ENCODE results near the gene SBF2. TPM values are rescaled to one million over a fixed set of nuclear protein-coding genes. Genes with fewer than 3 reads are reported as not detected.
A peak's percentile ranks its signal among the peaks of the same experiment; 100 is the strongest.

The SBF2 gene
- total RNA-seq, 4 donors from 2014 or later: 19.3 to 28.1 (median 25.8) TPM

DNA sequence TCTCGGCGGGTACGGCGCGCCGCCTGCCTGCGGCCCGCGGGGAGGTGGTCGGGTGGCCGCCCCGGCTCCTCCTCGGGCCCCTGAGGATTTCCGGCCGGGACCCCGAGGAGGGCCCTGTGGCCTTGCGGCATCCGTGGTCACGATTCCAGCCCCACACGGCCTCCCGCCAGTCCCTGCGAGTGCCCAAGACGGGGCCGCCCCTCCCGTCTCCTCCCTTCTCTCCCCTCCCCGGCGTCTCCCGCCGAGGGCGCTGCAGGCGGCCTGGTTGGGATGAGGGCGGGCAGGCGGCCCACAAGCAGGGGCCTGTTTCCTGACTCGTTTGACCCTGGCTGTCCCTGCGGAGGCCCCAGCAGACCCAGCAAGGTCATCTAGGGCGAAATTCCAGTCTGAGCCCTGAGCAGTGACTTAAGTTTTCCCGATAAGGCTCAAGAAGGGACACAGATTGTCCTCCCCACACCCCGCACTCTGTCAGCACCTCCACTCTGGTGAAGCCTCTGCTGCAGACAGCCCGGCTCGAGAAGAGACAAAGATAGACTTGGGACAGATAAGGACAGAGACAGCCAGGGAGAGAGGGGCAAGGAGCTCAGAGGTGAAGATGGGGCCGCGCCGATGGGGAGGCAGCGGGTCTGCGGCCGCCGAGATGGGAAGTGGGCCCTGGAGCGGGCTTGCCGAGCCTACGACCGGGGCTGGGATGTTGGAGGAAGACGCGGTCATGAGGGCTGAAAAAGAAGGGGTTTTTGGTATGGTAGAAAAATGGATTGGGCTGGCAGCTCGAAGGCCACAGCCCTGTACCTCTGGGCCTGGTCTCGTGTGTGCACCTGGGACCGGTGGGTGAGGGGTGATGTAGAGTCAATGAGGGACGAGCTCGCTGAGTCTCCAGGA, 535.1 kb downstream of the SBF2 start:
- intact Hi-C loops (cut with DNase I; ENCODE audit: low total_unique reads): loop anchor here (1.0 to 10.0 kb wide), 9 partner anchors 42 to 976 kb away; no protein-coding TSS in a partner anchor
- peak; percentile 53 to 69 for ATAC-seq

DNA sequence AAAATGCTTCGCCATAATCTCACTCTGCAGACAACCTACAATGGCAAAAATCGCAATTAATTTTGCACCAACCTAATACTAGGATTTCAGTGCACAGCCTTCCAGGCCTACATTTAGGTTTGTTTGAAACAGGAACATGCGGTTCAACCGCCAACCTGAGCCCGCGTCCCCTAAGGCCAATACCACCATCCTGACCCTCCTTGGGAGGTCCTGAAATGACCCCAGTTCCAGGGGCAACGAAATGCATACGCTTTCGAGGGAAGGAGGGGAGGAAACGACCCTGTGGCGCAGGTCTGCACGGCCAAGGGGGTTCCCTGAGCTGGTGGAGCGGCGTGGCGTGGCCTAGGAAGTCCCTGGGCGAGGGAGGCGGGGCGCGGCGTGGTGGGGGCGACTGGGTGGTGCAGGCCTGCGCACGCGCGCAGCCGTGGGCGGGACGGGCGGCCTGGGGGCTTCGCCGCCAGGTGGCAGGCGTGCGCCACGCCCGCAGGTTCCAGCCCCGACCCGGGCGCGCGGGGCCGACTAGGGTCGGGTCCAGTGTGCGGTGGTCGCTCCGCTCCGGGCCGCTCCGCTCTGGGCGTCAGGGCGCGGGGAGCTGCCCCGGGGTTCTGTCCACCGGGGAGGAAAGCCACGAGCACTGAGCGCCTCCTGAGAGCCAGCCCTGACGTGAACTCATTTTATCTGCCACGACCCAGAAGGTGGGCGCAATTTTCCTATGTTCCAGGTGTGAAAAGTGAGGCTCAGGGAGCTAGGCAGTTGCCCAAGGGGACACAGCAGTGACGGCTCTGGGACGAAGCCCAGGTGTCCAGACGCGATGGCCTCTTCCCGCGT, 536.0 kb downstream of the SBF2 start:
- H3K4me3 ChIP-seq: peak overlapping the region; percentile 61 to 86 (median 69)
- TF ChIP-seq POLR2A (IDR thresholded peaks at IDR 0.05): peak; percentile 52 to 53
- TF ChIP-seq, protein P1, sequence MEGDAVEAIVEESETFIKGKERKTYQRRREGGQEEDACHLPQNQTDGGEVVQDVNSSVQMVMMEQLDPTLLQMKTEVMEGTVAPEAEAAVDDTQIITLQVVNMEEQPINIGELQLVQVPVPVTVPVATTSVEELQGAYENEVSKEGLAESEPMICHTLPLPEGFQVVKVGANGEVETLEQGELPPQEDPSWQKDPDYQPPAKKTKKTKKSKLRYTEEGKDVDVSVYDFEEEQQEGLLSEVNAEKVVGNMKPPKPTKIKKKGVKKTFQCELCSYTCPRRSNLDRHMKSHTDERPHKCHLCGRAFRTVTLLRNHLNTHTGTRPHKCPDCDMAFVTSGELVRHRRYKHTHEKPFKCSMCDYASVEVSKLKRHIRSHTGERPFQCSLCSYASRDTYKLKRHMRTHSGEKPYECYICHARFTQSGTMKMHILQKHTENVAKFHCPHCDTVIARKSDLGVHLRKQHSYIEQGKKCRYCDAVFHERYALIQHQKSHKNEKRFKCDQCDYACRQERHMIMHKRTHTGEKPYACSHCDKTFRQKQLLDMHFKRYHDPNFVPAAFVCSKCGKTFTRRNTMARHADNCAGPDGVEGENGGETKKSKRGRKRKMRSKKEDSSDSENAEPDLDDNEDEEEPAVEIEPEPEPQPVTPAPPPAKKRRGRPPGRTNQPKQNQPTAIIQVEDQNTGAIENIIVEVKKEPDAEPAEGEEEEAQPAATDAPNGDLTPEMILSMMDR (IDR thresholded peaks at IDR 0.05 in 4 of 5, conservative IDR thresholded peaks at IDR 0.05 in 1 of 5): peak in 4 of 5 experiments; percentile 96 to 98 (median 98)
- peak; percentile 67 to 73 for DNase-seq
- no peaks in the 10 kb centered on the region for H3K9me3 ChIP-seq
- H3K4me1 ChIP-seq: peaks cover 18 to 25% of the 10 kb centered on the region in 2 donors
- intact Hi-C loops (cut with DNase I; ENCODE audit: low total_unique reads) (loop anchor here (1.0 to 10.0 kb wide), 9 partner anchors 43 to 977 kb away; no protein-coding TSS in a partner anchor), in situ Hi-C loops (cut with MboI; ENCODE audit: low sequenced_read_pairs in 4 of 4) (loop anchor here in 3 of 4 donors (10.0 to 25.0 kb wide), 3 partner anchors 217 to 979 kb away; partner anchors contain the start of gene ADM (in 1 of the 3))
- H3K27me3 ChIP-seq: no peaks in the 10 kb centered on the region
- ATAC-seq: peak; percentile 51 to 70
- peak overlapping the region; percentile 76 to 86 (median 83) for H3K27ac ChIP-seq
- H3K36me3 ChIP-seq: no peaks in the 10 kb centered on the region

More for the DNA sequence above, 535.1 kb downstream of the SBF2 start:
- Histone ChIP-seq H3K36me3 (no peaks in the 10 kb centered on the region), H3K9me3 (no peaks in the 10 kb centered on the region), H3K4me1 (peaks cover 18 to 25% of the 10 kb centered on the region in 2 donors), H3K27me3 (no peaks in the 10 kb centered on the region), H3K4me3 (peak overlapping the region; percentile 61 to 86 (median 69)), H3K27ac (peak overlapping the region; percentile 76 to 86 (median 83))
- peak; percentile 57 to 79 for DNase-seq
- TF ChIP-seq POLR2A (IDR thresholded peaks at IDR 0.05): no peak
- TF ChIP-seq, protein P1 (IDR thresholded peaks at IDR 0.05 in 4 of 5, conservative IDR thresholded peaks at IDR 0.05 in 1 of 5): peak in 1 of 5 experiments; percentile 37
- in situ Hi-C loops (cut with MboI; ENCODE audit: low sequenced_read_pairs in 4 of 4): loop anchor here in 3 of 4 donors (10.0 to 25.0 kb wide), 3 partner anchors 216 to 978 kb away; partner anchors contain the start of gene ADM (in 1 of the 3)

DNA sequence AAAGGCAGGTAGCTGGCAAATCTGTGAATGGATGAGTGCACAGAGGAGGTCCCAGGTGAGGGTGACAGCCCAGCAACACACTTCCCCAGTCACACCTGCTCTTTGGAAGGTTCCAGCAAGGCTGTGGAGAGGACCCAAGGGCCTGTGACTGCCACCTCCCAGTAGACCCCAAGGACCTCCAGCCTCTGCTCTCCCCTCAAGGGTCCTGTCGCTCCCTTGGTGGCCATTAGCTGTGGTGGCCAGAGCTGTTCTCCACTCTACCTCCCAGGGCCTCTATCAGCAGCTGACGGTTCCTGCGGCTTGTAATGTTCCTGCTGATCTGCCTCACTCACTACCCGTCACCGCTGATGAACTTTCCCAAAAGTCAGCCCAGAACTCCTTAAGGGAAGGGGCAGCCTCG, 537.1 kb downstream of the SBF2 start:
- Histone ChIP-seq H3K36me3 (no peaks in the 10 kb centered on the region), H3K27ac (no peak overlapping the region), H3K4me3 (no peak overlapping the region), H3K27me3 (no peaks in the 10 kb centered on the region), H3K4me1 (peaks cover 18 to 25% of the 10 kb centered on the region in 2 donors), H3K9me3 (no peaks in the 10 kb centered on the region)
- intact Hi-C loops (cut with DNase I; ENCODE audit: low total_unique reads) (loop anchor here (5.0 to 10.0 kb wide), 3 partner anchors 222 to 978 kb away; no protein-coding TSS in a partner anchor), in situ Hi-C loops (cut with MboI; ENCODE audit: low sequenced_read_pairs in 4 of 4) (loop anchor here in 3 of 4 donors (10.0 to 25.0 kb wide), 3 partner anchors 218 to 980 kb away; partner anchors contain the start of gene ADM (in 1 of the 3))
- ATAC-seq (no peak), DNase-seq (no peak)
- no peak for TF ChIP-seq POLR2A (IDR thresholded peaks at IDR 0.05)
- TF ChIP-seq, protein P1 (IDR thresholded peaks at IDR 0.05 in 4 of 5, conservative IDR thresholded peaks at IDR 0.05 in 1 of 5): no peak

DNA sequence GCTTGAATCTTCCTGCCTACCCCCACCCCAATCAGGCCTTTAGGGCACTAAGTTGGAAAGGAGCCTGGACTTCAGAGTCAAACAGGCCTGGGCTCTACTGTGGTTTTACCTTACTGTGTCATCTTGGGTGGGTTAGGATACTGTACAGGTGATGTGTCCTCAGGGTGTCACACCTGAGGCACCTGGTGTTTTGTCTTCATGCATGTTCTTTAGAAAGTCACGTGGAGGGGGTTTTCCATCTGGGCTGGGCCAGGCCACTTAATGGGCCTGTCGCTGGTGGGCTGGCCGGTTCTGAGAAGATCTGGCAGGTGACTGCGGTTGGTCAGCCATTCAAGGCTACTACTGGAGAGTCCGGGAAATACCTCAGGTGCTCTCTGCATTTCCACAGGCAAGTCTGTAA, 537.6 kb downstream of the SBF2 start:
- no peak overlapping the region for H3K4me3 ChIP-seq
- peaks cover 18 to 25% of the 10 kb centered on the region in 2 donors for H3K4me1 ChIP-seq
- ATAC-seq: no peak
- in situ Hi-C loops (cut with MboI; ENCODE audit: low sequenced_read_pairs in 4 of 4) (loop anchor here in 3 of 4 donors (10.0 to 25.0 kb wide), 3 partner anchors 218 to 981 kb away; partner anchors contain the start of gene ADM (in 1 of the 3)), intact Hi-C loops (cut with DNase I; ENCODE audit: low total_unique reads) (loop anchor here (5.0 to 10.0 kb wide), 3 partner anchors 222 to 978 kb away; no protein-coding TSS in a partner anchor)
- TF ChIP-seq, protein P1 (IDR thresholded peaks at IDR 0.05 in 4 of 5, conservative IDR thresholded peaks at IDR 0.05 in 1 of 5): no peak
- TF ChIP-seq POLR2A (IDR thresholded peaks at IDR 0.05): no peak
- no peak for DNase-seq
- no peaks in the 10 kb centered on the region for H3K36me3 ChIP-seq
- no peaks in the 10 kb centered on the region for H3K27me3 ChIP-seq
- H3K27ac ChIP-seq: no peak overlapping the region
- H3K9me3 ChIP-seq: no peaks in the 10 kb centered on the region

All from gastrocnemius medialis (tissue), 4 donors.